ENCODE data around the gene MUC5AC.
"Not testable (repeated sequence)": the region's sequence is repeated elsewhere in the genome, so short reads cannot be mapped to it uniquely, and the experiment has no call there.

GRCh38 chr11:1159488-1160220 is 1.9 kb downstream of the MUC5AC start:
- TF ChIP-seq CTCF (IDR thresholded peaks at IDR 0.05; ENCODE audit: low read depth, low read length); EZH2phosphoT487 (IDR thresholded peaks at IDR 0.05; ENCODE audit: low read depth): not testable (repeated sequence)
